H9 (cell line): ENCODE data around the gene CEBPE. TPM values are rescaled to one million over a fixed set of nuclear protein-coding genes. Genes with fewer than 3 reads are reported as not detected.

Experiments
- DNase-seq: peaks from one replicate; pipeline ENCODE4 v3.0.0-alpha.2; 2017
- H2AFZ ChIP-seq: one replicate; pipeline ENCODE4 v1.6.1; 2013; ENCODE audit warnings: mild to moderate bottlenecking, low read length, control low read depth, moderate library complexity
- H2AK5ac ChIP-seq: 2 replicates; pipeline ENCODE4 v1.6.1; 2013; ENCODE audit warnings: low read length, control low read depth, mixed read lengths; ENCODE audit not compliant: insufficient read length
- H2BK120ac ChIP-seq: one replicate; pipeline ENCODE4 v1.6.1; 2013; ENCODE audit warnings: low read depth, mild to moderate bottlenecking, low read length, control low read depth, inconsistent platforms; ENCODE audit not compliant: poor library complexity, severe bottlenecking
- H2BK12ac ChIP-seq: 2 replicates; pipeline ENCODE4 v1.6.1; 2013; ENCODE audit warnings: low read length, control low read depth, mixed read lengths, low read depth; ENCODE audit not compliant: insufficient read length
- H2BK15ac ChIP-seq: 2 replicates; pipeline ENCODE4 v1.6.1; 2013; ENCODE audit warnings: low read depth, low read length, control low read depth
- H2BK20ac ChIP-seq: one replicate; pipeline ENCODE4 v1.6.1; 2013; ENCODE audit warnings: low read depth, mild to moderate bottlenecking, low read length, control low read depth, inconsistent platforms; ENCODE audit not compliant: poor library complexity, severe bottlenecking
- H2BK5ac ChIP-seq: 2 replicates; pipeline ENCODE4 v1.6.1; 2013; ENCODE audit warnings: low read length, control low read depth, mixed read lengths; ENCODE audit not compliant: insufficient read length
- H3K14ac ChIP-seq: 2 replicates; pipeline ENCODE4 v1.6.1; 2013; ENCODE audit warnings: low read length, control low read depth; ENCODE audit not compliant: insufficient read depth
- H3K18ac ChIP-seq: 2 replicates; pipeline ENCODE4 v1.6.1; 2013; ENCODE audit warnings: low read depth, mild to moderate bottlenecking, mixed read lengths, low read length, control low read depth; ENCODE audit not compliant: insufficient read length
- H3K23ac ChIP-seq: 2 replicates; pipeline ENCODE4 v1.6.1; 2013; ENCODE audit warnings: low read length, control low read depth, mixed read lengths, low read depth; ENCODE audit not compliant: insufficient read length
- H3K23me2 ChIP-seq: 2 replicates; pipeline ENCODE4 v1.6.1; 2013; ENCODE audit warnings: low read depth, mild to moderate bottlenecking, mixed read lengths, low read length, control low read depth; ENCODE audit not compliant: insufficient read length, poor library complexity, severe bottlenecking
- H3K27ac ChIP-seq: 2 replicates; pipeline ENCODE4 v1.5.1; 2013; ENCODE audit warnings: low read length, control low read depth, mixed read lengths, low read depth; ENCODE audit not compliant: insufficient read length
- H3K27me3 ChIP-seq: 2 replicates; pipeline ENCODE4 v1.6.1; 2013; ENCODE audit warnings: low read length, control low read depth, inconsistent platforms; ENCODE audit not compliant: insufficient read depth
- H3K4ac ChIP-seq: 2 replicates; pipeline ENCODE4 v1.6.1; 2013; ENCODE audit warnings: low read depth, mild to moderate bottlenecking, control low read depth, inconsistent platforms, low read length, moderate library complexity
- H3K4me1 ChIP-seq: 2 replicates; pipeline ENCODE4 v1.6.1; 2013; ENCODE audit warnings: low read length, control low read depth, inconsistent platforms; ENCODE audit not compliant: insufficient read depth
- H3K4me2 ChIP-seq: 2 replicates; pipeline ENCODE4 v1.6.1; 2013; ENCODE audit warnings: low read length, control low read depth, mixed read lengths; ENCODE audit not compliant: insufficient read length, insufficient read depth
- H3K56ac ChIP-seq: 2 replicates; pipeline ENCODE4 v1.6.1; 2013; ENCODE audit warnings: low read depth, mild to moderate bottlenecking, mixed read lengths, low read length, control low read depth; ENCODE audit not compliant: insufficient read length
- H3K79me1 ChIP-seq: 2 replicates; pipeline ENCODE4 v1.6.1; 2013; ENCODE audit warnings: low read depth, mild to moderate bottlenecking, moderate library complexity, low read length, control low read depth, inconsistent platforms; ENCODE audit not compliant: insufficient read depth, poor library complexity, severe bottlenecking
- H3K79me2 ChIP-seq: 2 replicates; pipeline ENCODE4 v1.6.1; 2013; ENCODE audit warnings: low read length, control low read depth, inconsistent platforms; ENCODE audit not compliant: insufficient read depth
- H3K9ac ChIP-seq: 2 replicates; pipeline ENCODE4 v1.6.1; 2013; ENCODE audit warnings: low read length, control low read depth, mixed read lengths; ENCODE audit not compliant: insufficient read length; ENCODE audit errors: extremely low read depth
- H3K9me3 ChIP-seq: one replicate; pipeline ENCODE4 v1.6.1; 2013; ENCODE audit warnings: low read depth, low read length, inconsistent platforms; ENCODE audit not compliant: control insufficient read depth
- H3T11ph ChIP-seq: one replicate; pipeline ENCODE4 v1.6.1; 2013; ENCODE audit warnings: mild to moderate bottlenecking, low read length, control low read depth, inconsistent platforms
- H4K20me1 ChIP-seq: one replicate; pipeline ENCODE4 v1.6.1; 2013; ENCODE audit not compliant: control insufficient read depth, insufficient read length, insufficient read depth
- H4K5ac ChIP-seq: 2 replicates; pipeline ENCODE4 v1.6.1; 2013; ENCODE audit warnings: low read depth, mild to moderate bottlenecking, mixed read lengths, low read length, control low read depth; ENCODE audit not compliant: insufficient read length
- H4K8ac ChIP-seq: replicated peaks from 2 replicates; pipeline ENCODE4 v1.6.1; 2013; ENCODE audit warnings: low read length, control low read depth, mixed read lengths, low read depth; ENCODE audit not compliant: insufficient read length
- H4K91ac ChIP-seq: 2 replicates; pipeline ENCODE4 v1.6.1; 2013; ENCODE audit warnings: low read depth, mild to moderate bottlenecking, moderate library complexity, mixed read lengths, low read length, control low read depth; ENCODE audit not compliant: insufficient read length
- H3K27ac Mint-ChIP-seq, 3 experiments: 2 replicates in 2 of 3; 3 replicates in 1 of 3; pipeline ENCODE4 v1.8.0; 2020 to 2021; ENCODE audit warnings: mixed read lengths in 3 of 3, mild to moderate bottlenecking in 1 of 3, moderate library complexity in 1 of 3
- H3K27me3 Mint-ChIP-seq: 2 replicates; pipeline ENCODE4 v1.8.0; 2021; ENCODE audit warnings: low read depth, mild to moderate bottlenecking, moderate library complexity, mixed read lengths
- H3K36me3 Mint-ChIP-seq, 3 experiments: 2 replicates in 2 of 3; 3 replicates in 1 of 3; pipeline ENCODE4 v1.8.0; 2020 to 2021; ENCODE audit warnings: low read depth in 3 of 3, mixed read lengths in 3 of 3; ENCODE audit not compliant: insufficient read depth in 1 of 3
- H3K4me1 Mint-ChIP-seq, 2 experiments: 2 replicates each; pipeline ENCODE4 v1.8.0; 2020; ENCODE audit warnings: mixed read lengths in 2 of 2
- H3K4me3 Mint-ChIP-seq, 2 experiments: 2 replicates in 1 of 2; 3 replicates in 1 of 2; pipeline ENCODE4 v1.8.0; 2020 to 2021; ENCODE audit warnings: mild to moderate bottlenecking in 2 of 2, mixed read lengths in 2 of 2, moderate library complexity in 1 of 2
- H3K9me3 Mint-ChIP-seq, 2 experiments: 2 replicates in 1 of 2; 3 replicates in 1 of 2; pipeline ENCODE4 v1.8.0; 2020; ENCODE audit warnings: mild to moderate bottlenecking in 2 of 2, mixed read lengths in 2 of 2, moderate library complexity in 1 of 2
- WGBS: extraction: QIAGEN DNeasy Blood & Tissue Kit; methylation state at CpG from one replicate; pipeline ENCODE4 v1.1.7; 2013; ENCODE audit warnings: missing lambda C conversion rate, low lambda C conversion rate, mixed read lengths; ENCODE audit not compliant: insufficient read length; ENCODE audit errors: extremely low coverage; 5-methylcytosine and 5-hydroxymethylcytosine counted together
- total RNA-seq: library from RNA; stranded (reverse); gene quantifications from 2 replicates; pipeline ENCODE4 v1.2.1, GENCODE V29; 2021
- TF ChIP-seq, protein P1 (sequence below): fragments of 200-600 bp; sonication (generic); conservative IDR thresholded peaks from 3 replicates; pipeline ENCODE4 v1.8.0; 2021; ENCODE audit warnings: antibody characterized with exemption, mild to moderate bottlenecking

CEBPE gene
- total RNA-seq, 1 experiment from 2014 or later: not detected

GRCh38 chr14:23122086-23122485 lies 3.0 kb upstream of the CEBPE start:
- Histone ChIP-seq H3K9me3 (no peaks in the 10 kb centered on the region), H4K8ac (no peak overlapping the region), H2BK5ac (no peak overlapping the region), H3K9ac (no peak overlapping the region), H3K79me2 (no peaks in the 10 kb centered on the region), H4K5ac (no peak overlapping the region), H3K27ac (no peak overlapping the region), H4K91ac (no peak overlapping the region), H2BK15ac (no peak overlapping the region), H2AFZ (no peak overlapping the region), H3K23ac (no peak overlapping the region), H4K20me1 (no peaks in the 10 kb centered on the region), H3K14ac (no peak overlapping the region), H3K79me1 (no peaks in the 10 kb centered on the region), H2BK12ac (no peak overlapping the region), H3K4me1 (peaks cover 11% of the 10 kb centered on the region), H3T11ph (no peak overlapping the region), H3K4ac (no peak overlapping the region), H2AK5ac (no peak overlapping the region), H2BK120ac (no peak overlapping the region), H2BK20ac (no peak overlapping the region), H3K23me2 (no peaks in the 10 kb centered on the region), H3K56ac (no peak overlapping the region), H3K4me2 (no peak overlapping the region), H3K18ac (no peak overlapping the region), H3K27me3 (no peaks in the 10 kb centered on the region)
- no CpG with 5 or more reads among the region's 6 CpGs for WGBS
- no peak for DNase-seq
- H3K4me3 Mint-ChIP-seq: no peak overlapping the region
- peaks cover 2 to 5% (median 4%) of the 10 kb centered on the region in 3 experiments; a peak in 5 of 7 replicates for H3K36me3 Mint-ChIP-seq
- TF ChIP-seq, protein P1, sequence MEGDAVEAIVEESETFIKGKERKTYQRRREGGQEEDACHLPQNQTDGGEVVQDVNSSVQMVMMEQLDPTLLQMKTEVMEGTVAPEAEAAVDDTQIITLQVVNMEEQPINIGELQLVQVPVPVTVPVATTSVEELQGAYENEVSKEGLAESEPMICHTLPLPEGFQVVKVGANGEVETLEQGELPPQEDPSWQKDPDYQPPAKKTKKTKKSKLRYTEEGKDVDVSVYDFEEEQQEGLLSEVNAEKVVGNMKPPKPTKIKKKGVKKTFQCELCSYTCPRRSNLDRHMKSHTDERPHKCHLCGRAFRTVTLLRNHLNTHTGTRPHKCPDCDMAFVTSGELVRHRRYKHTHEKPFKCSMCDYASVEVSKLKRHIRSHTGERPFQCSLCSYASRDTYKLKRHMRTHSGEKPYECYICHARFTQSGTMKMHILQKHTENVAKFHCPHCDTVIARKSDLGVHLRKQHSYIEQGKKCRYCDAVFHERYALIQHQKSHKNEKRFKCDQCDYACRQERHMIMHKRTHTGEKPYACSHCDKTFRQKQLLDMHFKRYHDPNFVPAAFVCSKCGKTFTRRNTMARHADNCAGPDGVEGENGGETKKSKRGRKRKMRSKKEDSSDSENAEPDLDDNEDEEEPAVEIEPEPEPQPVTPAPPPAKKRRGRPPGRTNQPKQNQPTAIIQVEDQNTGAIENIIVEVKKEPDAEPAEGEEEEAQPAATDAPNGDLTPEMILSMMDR: no peak
- H3K4me1 Mint-ChIP-seq: peaks cover 55 to 63% of the 10 kb centered on the region in 2 experiments
- H3K9me3 Mint-ChIP-seq: no peaks in the 10 kb centered on the region
- peak overlapping the region in 1 of 3 experiments; percentile 30; a peak in 1 of 7 replicates for H3K27ac Mint-ChIP-seq
- peaks cover 3% of the 10 kb centered on the region for H3K27me3 Mint-ChIP-seq
